SK-N-MC (cell line): ENCODE results near the gene CTSV.
"Not testable (repeated sequence)": the region's sequence is repeated elsewhere in the genome, so short reads cannot be mapped to it uniquely, and the experiment has no call there.

Experiments
- DNase-seq: peaks from one replicate; pipeline ENCODE4 v3.0.0-alpha.2; 2011; ENCODE audit warnings: low read depth, low spot score
- H3K27ac ChIP-seq: fragments of 200-600 bp; sonication (generic); 2 replicates; pipeline ENCODE4 v1.5.1; 2016; ENCODE audit warnings: mixed run types
- H3K36me3 ChIP-seq: fragments of 200-600 bp; sonication (generic); 2 replicates; pipeline ENCODE4 v1.6.1; 2017; ENCODE audit warnings: antibody characterized with exemption, low read length, mixed read lengths; ENCODE audit not compliant: insufficient read depth
- H3K4me3 ChIP-seq: fragments of 200-600 bp; sonication (generic); 2 replicates; pipeline ENCODE4 v1.5.1; 2016
- H3K9ac ChIP-seq: fragments of 200-600 bp; sonication (generic); 2 replicates; pipeline ENCODE4 v1.8.0; 2017; ENCODE audit warnings: mixed run types, mixed read lengths; ENCODE audit not compliant: insufficient read length
- H3K9me3 ChIP-seq: fragments of 200-600 bp; sonication (generic); 2 replicates; pipeline ENCODE4 v1.6.1; 2017; ENCODE audit warnings: low read depth, mild to moderate bottlenecking, antibody characterized with exemption, low read length, moderate library complexity, mixed read lengths

The CTSV gene

GRCh38 chr9:96997009-96997701 is 41.8 kb downstream of the CTSV start:
- H3K36me3 ChIP-seq, H3K27ac ChIP-seq, H3K9me3 ChIP-seq, H3K9ac ChIP-seq, H3K4me3 ChIP-seq, DNase-seq: not testable (repeated sequence)

GRCh38 chr9:96994531-96995016 is 44.4 kb downstream of the CTSV start:
- H3K9ac ChIP-seq, DNase-seq, H3K4me3 ChIP-seq, H3K36me3 ChIP-seq, H3K9me3 ChIP-seq, H3K27ac ChIP-seq: not testable (repeated sequence)

GRCh38 chr9:96992303-96992702 is 46.6 kb downstream of the CTSV start:
- not testable (repeated sequence) for H3K36me3 ChIP-seq, H3K4me3 ChIP-seq, H3K27ac ChIP-seq, H3K9me3 ChIP-seq, DNase-seq, H3K9ac ChIP-seq

- not testable (repeated sequence) for H3K36me3 ChIP-seq, H3K4me3 ChIP-seq, H3K9me3 ChIP-seq, H3K27ac ChIP-seq, H3K9ac ChIP-seq, DNase-seq
Measured at GRCh38 chr9:96989747-96990318, 49.1 kb downstream of the CTSV start.

- H3K27ac ChIP-seq, H3K4me3 ChIP-seq, H3K36me3 ChIP-seq, DNase-seq, H3K9ac ChIP-seq, H3K9me3 ChIP-seq: not testable (repeated sequence)
Measured at GRCh38 chr9:96984887-96985286, 54.1 kb downstream of the CTSV start.

- not testable (repeated sequence) for H3K27ac ChIP-seq, H3K4me3 ChIP-seq, H3K36me3 ChIP-seq, DNase-seq, H3K9ac ChIP-seq, H3K9me3 ChIP-seq
Measured at GRCh38 chr9:96984139-96984538, 54.8 kb downstream of the CTSV start.

- H3K4me3 ChIP-seq, H3K9ac ChIP-seq, DNase-seq, H3K36me3 ChIP-seq, H3K9me3 ChIP-seq, H3K27ac ChIP-seq: not testable (repeated sequence)
Measured at GRCh38 chr9:96983496-96984122, 55.3 kb downstream of the CTSV start.
